Measurements from ENCODE around the gene ZRANB1.
A peak's percentile ranks its signal among the peaks of the same experiment; 100 is the strongest.
"Not testable (repeated sequence)": the region's sequence is repeated elsewhere in the genome, so short reads cannot be mapped to it uniquely, and the experiment has no call there.

Gene ZRANB1

GRCh38 chr10:124967255-124967654 is 25.3 kb downstream of the ZRANB1 start:
- DNase-seq = no peak

- no peak for DNase-seq
Measured at GRCh38 chr10:124971276-124971675, 29.4 kb downstream of the ZRANB1 start.

GRCh38 chr10:124972637-124973036 is 30.7 kb downstream of the ZRANB1 start:
- no peak for DNase-seq

DNA sequence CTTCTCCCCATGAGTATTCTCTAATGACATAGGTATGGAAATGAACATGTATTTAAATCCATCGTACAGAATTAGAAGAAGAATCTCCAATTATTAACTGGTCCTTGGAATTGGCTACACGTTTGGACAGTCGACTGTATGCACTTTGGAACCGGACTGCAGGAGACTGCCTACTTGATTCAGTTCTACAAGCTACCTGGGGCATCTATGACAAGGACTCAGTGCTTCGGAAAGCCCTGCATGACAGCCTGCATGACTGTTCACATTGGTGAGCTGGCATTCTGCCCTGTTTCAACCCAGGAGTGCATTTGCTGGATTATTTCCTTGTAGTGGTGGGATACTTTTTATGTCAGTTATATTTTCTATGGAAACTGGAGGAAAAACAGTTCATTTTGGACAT is 32.2 kb downstream of the ZRANB1 start:
- DNase-seq = no peak

DNA sequence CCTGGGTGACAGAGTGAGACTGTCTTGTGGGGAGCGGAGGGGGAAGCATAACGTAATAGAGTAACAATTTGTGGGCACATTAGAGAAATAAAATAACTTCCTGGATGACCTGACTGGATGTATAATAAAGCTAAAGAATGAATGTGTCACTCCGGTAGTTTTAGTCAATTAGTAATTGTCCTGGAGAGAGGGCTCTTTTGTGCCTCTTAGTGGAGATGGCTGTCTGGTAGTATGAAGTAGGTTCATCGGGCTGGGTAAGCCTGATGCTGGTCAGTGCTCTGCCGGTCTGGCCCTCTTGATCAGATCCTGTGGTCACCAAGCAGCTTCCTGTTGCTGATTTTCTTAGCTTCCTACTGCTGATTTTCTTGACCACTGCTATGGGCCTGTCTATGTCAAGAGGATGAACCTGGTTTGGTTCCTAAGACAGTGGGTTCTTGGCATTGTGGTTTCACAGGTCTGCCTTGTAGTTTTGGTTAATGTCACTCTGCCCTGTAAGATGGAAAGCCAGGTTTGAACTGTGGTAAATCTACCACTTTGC is 34.1 kb downstream of the ZRANB1 start:
- peak; percentile 80 for DNase-seq

GRCh38 chr10:124977161-124977560 is 35.2 kb downstream of the ZRANB1 start:
- no peak for DNase-seq

- no peak for DNase-seq
Measured at GRCh38 chr10:124977648-124978375, 35.9 kb downstream of the ZRANB1 start.

GRCh38 chr10:124978376-124978725 is 36.4 kb downstream of the ZRANB1 start:
- no peak for DNase-seq

- peak; percentile 21 for DNase-seq
Measured at GRCh38 chr10:124983321-124983720, 41.4 kb downstream of the ZRANB1 start.

DNA sequence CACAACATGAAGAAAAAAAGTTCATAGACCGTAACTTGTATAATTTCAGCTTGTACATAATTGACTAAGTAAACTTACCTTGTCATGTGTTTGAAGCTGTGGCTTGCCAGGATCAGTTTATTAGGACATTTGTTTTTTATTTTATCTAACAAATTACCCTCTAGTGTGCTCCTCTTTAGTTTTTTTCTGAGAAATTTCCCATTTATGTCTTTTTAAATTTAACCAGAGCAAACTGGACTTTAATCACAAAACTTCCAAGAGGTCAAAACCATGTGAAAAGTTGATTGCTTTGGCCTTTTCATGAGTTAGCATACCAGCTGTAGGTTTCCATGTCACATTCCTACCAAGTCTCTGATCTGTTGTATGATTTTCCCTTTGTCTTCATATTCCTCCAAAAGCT is 42.5 kb downstream of the ZRANB1 start:
- no peak for DNase-seq

DNA sequence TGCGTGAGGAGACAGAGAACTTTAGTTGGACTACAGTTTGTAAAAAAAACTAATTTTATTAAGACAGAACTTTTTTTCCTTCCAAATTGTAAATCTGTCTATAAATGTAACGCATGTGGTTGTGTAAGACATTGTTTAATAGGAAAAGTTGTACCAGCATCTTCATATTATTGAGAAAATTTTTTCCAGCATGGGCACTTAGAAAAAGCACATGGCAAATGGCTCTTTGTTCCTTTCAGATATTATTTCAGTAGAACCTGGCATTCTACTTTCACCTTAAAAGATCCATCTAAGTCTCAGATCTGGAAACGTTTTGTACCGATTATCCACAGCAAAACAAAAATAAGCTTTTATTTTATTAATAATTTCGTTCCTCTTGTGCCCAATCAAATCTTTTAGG is 43.2 kb downstream of the ZRANB1 start:
- no peak for DNase-seq

GRCh38 chr10:124987788-124988187 is 45.9 kb downstream of the ZRANB1 start:
- no peak for DNase-seq

- DNase-seq = not testable (repeated sequence)
Measured at GRCh38 chr10:124988753-124989152, 46.8 kb downstream of the ZRANB1 start.

DNA sequence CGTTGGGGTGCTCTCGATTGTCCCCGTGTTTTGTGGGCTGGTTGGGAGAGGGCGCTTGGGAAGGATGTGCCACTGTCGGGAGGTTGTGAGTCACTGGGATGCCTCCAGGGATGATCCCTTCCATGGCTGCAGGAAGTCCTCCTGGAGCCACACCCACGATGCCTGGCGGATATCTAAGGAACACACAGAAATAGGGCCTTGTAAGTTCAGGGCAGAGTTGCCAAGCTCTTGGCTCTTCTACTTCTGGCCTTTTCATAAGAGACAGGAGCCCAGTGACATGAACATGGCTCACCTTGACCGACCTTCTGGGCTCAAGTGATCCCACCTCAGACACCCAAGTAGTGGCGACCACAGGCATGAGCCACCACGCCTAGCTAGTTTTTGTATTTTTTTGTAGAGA is 47.6 kb downstream of the ZRANB1 start:
- DNase-seq = no peak

DNA sequence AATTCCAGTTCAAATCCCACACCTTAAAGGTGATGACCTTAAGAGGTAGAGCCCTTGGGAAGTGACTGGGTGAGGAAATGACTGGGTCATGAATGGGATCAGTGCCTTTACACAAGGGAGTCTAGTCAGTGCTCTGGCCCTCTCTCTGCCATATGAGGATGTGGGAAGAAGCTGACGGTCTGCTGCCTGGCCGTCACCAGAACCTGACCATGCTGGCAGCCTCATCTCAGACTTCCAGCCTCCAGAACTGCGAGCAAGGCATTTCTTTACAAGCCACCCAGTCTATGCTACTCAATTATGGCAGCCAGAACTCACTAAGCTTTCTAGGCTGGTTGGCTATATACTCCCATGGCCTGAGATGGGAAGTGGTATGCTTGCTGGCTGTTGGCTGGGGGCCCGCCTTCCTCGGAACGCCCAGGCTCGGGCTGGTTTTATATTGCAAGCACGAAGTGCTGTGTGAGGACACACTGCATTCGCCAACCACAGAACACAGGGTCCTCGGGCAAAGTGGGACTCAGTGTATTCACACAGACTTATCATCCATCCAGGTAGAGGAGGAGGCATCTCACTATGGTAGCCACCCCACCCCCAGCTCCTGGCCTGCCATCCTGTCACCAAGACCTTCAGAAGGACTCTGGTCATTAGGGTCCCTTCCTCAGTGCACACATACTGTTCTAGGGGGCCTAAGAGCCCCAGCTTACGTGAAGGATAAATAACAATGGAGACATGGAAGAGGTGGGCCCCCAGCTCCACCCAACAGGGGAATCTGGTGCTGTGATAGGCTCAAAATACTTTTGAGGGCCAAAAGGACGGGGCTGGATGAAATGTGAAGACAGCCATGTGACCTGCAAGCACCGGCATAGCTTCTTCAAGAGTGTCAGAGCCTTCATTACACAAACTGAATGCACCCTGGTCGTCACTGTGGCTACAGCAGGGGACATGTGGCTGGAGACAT is 49.0 kb downstream of the ZRANB1 start:
- no peak for DNase-seq

DNA sequence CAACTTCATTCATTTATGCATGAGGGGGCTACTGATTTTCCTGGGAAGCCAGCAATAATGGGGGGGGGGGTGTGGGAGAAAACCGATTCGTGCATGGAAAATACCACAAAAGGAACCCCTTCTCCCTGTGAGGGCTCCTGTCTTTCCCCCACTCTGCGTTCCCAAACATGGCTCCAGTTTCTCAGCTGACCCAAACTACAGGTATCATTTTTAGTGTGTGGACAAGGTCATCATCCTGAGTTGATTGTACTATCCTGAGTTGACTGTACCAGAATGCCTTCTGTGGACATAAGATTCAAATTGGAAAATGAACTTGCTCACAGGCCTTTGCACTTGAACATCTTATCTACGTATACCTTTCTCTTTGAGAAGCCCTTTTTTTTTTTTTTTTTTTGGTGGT is 49.9 kb downstream of the ZRANB1 start:
- no peak for DNase-seq

GRCh38 chr10:124992462-124993344 is 50.8 kb downstream of the ZRANB1 start:
- DNase-seq = peak; percentile 45

DNA sequence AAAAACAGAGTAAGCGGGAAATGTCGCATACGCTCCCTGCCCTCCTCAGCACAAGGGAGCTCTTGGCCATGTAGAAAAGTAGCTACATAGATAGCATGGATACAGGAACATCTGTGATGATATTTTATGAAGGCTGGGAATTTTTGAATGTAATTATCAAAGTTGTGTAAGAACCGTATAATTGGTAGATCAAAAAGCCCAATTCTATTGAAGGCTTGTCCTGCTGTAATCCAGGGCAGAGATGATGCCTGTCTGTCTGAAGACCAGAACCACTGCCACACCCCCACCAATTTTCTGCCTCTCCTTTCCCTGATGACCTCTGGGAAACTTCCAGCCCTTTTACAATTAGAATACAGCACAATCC is 51.4 kb downstream of the ZRANB1 start:
- DNase-seq = no peak

- no peak for DNase-seq
Measured at GRCh38 chr10:124993736-124994451, 52.0 kb downstream of the ZRANB1 start.

DNA sequence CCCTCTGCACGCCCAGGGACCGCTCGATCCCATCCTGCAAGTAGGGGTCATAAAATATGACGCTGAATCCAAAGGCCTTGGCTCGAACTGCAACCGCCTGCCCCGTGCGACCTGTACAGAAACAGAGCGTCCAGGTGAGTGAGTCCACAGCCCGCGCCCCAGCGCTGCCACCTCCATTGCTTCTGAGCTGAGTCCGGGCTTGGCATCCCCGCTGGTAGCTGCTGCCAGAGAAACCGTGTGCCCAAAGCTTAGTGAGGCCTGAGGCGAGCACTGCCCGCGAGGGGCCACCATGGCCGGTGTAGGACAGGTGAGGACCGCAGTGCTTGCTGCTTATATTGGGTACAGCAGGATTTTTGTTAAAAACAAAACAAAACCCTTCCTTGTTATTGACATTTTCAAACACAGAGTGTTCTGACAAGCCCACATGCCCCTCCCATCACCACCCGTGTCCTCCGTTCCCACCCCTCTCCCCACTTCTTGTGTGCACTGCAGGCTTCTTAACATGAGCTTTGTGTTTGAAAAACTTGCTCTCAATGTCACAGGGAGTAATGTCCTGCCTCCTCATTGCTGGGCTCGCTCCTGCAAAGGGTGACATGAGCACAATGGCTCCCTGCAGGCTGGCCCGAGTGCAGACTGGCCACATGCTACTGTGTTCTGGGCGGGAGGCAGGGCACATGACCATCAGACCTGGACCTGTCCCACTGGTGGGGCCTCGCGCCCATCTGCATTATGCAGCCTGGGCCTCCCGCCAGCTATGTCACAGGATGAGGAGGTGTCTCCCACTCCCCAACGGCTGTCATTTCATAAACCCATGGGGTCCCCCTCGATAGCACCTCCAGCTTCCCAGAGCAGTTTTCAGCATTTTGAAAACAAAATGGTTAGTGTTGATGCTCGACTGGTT is 52.9 kb downstream of the ZRANB1 start:
- DNase-seq = no peak

DNA sequence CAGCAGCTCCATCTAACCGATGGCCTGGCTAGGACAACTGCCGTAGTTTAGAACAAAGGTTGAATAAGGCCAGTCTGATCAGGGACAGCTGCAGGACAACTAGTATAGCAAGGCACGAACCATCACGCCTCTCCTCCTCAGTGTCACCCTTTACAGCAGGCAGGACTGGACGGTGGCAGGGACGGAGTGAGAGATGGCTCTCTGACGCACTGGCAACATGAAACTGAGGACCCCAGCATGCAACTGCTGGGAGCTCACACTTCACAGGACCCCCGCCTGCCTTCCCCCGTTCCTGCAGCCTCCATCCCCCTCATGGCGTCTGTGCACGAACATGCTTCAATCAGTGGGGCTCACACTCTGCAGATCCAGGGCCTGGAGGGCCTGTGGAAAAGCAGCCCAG is 53.7 kb downstream of the ZRANB1 start:
- no peak for DNase-seq
